ENCODE measurements around the gene NEDD8.

The NEDD8 gene

GRCh38 chr14:24252289-24253124, 20.3 kb upstream of the NEDD8 start:
- no peaks in the 10 kb centered on the region for H3K36me3 ChIP-seq (ENCODE audit: control insufficient read depth, insufficient read depth, low read length)

DNA sequence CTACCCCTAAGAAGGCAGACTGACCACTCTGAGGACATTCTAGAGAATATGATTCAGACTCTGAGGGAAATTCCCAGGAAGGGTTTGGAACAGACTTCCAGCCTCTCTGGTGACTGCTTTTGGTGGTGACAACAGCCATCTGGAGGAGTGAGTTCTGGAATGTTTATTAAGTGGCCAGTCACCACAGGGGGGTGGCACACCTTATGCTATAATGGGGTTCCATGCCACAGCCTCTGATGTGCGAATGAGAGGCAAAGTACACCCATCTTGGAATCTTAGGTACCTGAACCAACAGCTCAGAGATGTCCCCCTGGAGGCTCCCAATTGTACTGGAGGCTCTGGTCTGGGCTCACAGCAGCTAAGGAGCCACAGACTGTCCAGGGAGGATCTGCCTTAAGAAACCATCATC, 19.7 kb upstream of the NEDD8 start:
- no peak overlapping the region for H3K4me2 ChIP-seq (ENCODE audit: low read length)
- H3K4me1 ChIP-seq = no peaks in the 10 kb centered on the region
- no peak overlapping the region for H3K27ac ChIP-seq
- TF ChIP-seq, protein P1, sequence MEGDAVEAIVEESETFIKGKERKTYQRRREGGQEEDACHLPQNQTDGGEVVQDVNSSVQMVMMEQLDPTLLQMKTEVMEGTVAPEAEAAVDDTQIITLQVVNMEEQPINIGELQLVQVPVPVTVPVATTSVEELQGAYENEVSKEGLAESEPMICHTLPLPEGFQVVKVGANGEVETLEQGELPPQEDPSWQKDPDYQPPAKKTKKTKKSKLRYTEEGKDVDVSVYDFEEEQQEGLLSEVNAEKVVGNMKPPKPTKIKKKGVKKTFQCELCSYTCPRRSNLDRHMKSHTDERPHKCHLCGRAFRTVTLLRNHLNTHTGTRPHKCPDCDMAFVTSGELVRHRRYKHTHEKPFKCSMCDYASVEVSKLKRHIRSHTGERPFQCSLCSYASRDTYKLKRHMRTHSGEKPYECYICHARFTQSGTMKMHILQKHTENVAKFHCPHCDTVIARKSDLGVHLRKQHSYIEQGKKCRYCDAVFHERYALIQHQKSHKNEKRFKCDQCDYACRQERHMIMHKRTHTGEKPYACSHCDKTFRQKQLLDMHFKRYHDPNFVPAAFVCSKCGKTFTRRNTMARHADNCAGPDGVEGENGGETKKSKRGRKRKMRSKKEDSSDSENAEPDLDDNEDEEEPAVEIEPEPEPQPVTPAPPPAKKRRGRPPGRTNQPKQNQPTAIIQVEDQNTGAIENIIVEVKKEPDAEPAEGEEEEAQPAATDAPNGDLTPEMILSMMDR (IDR thresholded peaks at IDR 0.05) = no peak
- no peaks in the 10 kb centered on the region for H3K27me3 ChIP-seq (ENCODE audit: control insufficient read depth, insufficient read depth, low read length)
- no peaks in the 10 kb centered on the region for H3K36me3 ChIP-seq (ENCODE audit: control insufficient read depth, insufficient read depth, low read length)
- no peaks in the 10 kb centered on the region for H3K9me3 ChIP-seq (ENCODE audit: control insufficient read depth, low read length)
- no peak overlapping the region for H2AFZ ChIP-seq
- H3K79me2 ChIP-seq = no peaks in the 10 kb centered on the region
- no peak overlapping the region for H3K4me3 ChIP-seq (ENCODE audit: low read depth, low read length)
- no peak overlapping the region for H3K9ac ChIP-seq

More at GRCh38 chr14:24252289-24253124, 20.3 kb upstream of the NEDD8 start:
- Histone ChIP-seq H3K27me3 (ENCODE audit: control insufficient read depth, insufficient read depth, low read length) (no peaks in the 10 kb centered on the region), H3K4me3 (ENCODE audit: low read depth, low read length) (no peak overlapping the region), H3K9me3 (ENCODE audit: control insufficient read depth, low read length) (no peaks in the 10 kb centered on the region), H3K9ac (no peak overlapping the region), H3K4me1 (no peaks in the 10 kb centered on the region), H2AFZ (no peak overlapping the region), H3K79me2 (no peaks in the 10 kb centered on the region), H3K27ac (no peak overlapping the region), H3K4me2 (ENCODE audit: low read length) (no peak overlapping the region)
- TF ChIP-seq, protein P1 (IDR thresholded peaks at IDR 0.05) = no peak

DNA sequence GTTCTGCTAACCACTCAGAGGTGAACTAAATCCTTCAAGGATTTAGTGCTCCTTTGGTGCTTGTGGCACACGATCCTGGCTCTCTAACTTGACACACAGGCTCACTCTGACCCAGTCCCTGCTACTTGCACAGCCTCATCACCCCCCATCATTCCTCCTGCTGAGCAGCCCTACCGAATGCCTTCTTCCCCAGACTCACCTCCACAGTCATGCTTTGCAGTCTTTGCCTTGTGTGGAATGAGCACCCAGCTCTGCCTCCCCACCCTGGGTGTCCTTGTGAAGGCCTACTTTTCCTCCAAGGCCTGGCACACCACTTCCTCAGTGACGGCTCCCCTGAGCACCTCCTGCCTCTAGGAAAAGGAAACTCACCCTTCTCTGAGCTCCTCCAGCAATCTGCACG, 18.2 kb upstream of the NEDD8 start:
- Histone ChIP-seq H3K36me3 (ENCODE audit: control insufficient read depth, insufficient read depth, low read length) (no peaks in the 10 kb centered on the region), H3K27me3 (ENCODE audit: control insufficient read depth, insufficient read depth, low read length) (no peaks in the 10 kb centered on the region), H3K4me3 (ENCODE audit: low read depth, low read length) (no peak overlapping the region), H2AFZ (no peak overlapping the region), H3K4me2 (ENCODE audit: low read length) (no peak overlapping the region), H3K9me3 (ENCODE audit: control insufficient read depth, low read length) (no peaks in the 10 kb centered on the region), H3K79me2 (no peaks in the 10 kb centered on the region), H3K9ac (no peak overlapping the region), H3K4me1 (no peaks in the 10 kb centered on the region), H3K27ac (no peak overlapping the region)
- TF ChIP-seq, protein P1 (IDR thresholded peaks at IDR 0.05) = no peak

DNA sequence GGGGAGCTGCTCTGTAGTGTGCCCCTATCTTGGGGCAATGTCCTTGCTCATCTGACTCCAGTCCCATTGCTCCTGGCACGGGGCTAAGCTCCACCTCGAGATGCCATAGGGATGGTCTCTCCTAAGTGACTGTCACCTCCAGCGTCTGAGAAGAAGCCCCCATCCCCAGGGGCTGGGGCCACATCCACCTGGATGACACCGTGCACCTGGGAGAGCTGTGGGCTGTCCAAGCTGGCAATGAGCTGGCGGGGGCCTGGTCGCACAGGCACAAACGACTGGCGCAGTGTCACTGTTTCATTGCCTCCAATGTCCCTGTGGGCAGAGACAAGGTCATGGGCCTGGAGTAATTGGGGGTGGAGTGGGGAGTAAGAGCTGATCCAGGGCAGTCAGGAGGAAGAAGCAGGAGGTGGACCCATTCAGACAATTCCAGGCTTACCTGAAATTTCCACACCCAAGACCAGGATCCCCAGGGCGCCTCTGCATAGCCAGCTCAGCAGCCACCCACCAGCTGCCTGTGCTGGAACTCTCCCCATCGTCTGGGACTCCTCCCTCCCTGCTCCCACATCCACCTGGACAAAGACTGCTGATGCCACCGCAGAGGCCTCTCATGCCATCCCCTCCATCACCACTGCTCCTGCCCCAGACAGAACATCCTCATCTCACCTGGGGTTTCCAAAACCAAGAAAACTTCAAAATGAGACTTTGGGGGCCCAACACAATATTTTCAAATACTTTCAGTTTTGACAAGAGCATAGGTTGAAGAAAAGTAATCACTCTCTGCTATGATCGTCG, 17.3 kb upstream of the NEDD8 start:
- H3K4me3 ChIP-seq (ENCODE audit: low read depth, low read length) = no peak overlapping the region
- no peak overlapping the region for H3K27ac ChIP-seq
- no peaks in the 10 kb centered on the region for H3K27me3 ChIP-seq (ENCODE audit: control insufficient read depth, insufficient read depth, low read length)
- no peaks in the 10 kb centered on the region for H3K4me1 ChIP-seq
- H3K9me3 ChIP-seq (ENCODE audit: control insufficient read depth, low read length) = no peaks in the 10 kb centered on the region
- H3K79me2 ChIP-seq = no peaks in the 10 kb centered on the region
- H3K9ac ChIP-seq = no peak overlapping the region
- TF ChIP-seq, protein P1 (IDR thresholded peaks at IDR 0.05) = no peak
- no peaks in the 10 kb centered on the region for H3K36me3 ChIP-seq (ENCODE audit: control insufficient read depth, insufficient read depth, low read length)
- no peak overlapping the region for H3K4me2 ChIP-seq (ENCODE audit: low read length)
- no peak overlapping the region for H2AFZ ChIP-seq
